Natural killer cell (primary cell): ENCODE measurements around the gene SNX24. TPM values are rescaled to one million over a fixed set of nuclear protein-coding genes. Genes with fewer than 3 reads are reported as not detected.

ENCODE experiments used
- ATAC-seq, 3 donors: fragments of 150-1000 bp in 2 of 3; fragments of 200-7000 bp in 1 of 3; cut with Tn5 transposase; 1 replicate in 1 of 3; 2 replicates in 2 of 3; pipeline ENCODE4 v1.10.0; 2021; ENCODE audit warnings: mild to moderate bottlenecking in 2 of 3, moderate library complexity in 2 of 3
- DNase-seq, 2 donors: peaks; one replicate each; pipeline versions ENCODE4 v3.0.0 to v3.0.0-alpha.2; 2013 to 2021; ENCODE audit warnings: mixed read lengths in 1 of 2
- H3K27ac ChIP-seq: one replicate; pipeline ENCODE4 v1.5.1; 2013; ENCODE audit warnings: mild to moderate bottlenecking, low read length
- H3K27me3 ChIP-seq: one replicate; pipeline ENCODE4 v1.6.1; 2013; ENCODE audit warnings: low read length; ENCODE audit not compliant: control insufficient read depth, insufficient read depth
- H3K36me3 ChIP-seq: one replicate; pipeline ENCODE4 v1.6.1; 2013; ENCODE audit warnings: low read length; ENCODE audit not compliant: control insufficient read depth, insufficient read depth
- H3K4me1 ChIP-seq: one replicate; pipeline ENCODE4 v1.6.1; 2013; ENCODE audit warnings: low read length; ENCODE audit not compliant: control insufficient read depth, insufficient read depth
- H3K4me3 ChIP-seq: one replicate; pipeline ENCODE4 v1.5.1; 2013; ENCODE audit warnings: low read length
- H3K9me3 ChIP-seq: one replicate; pipeline ENCODE4 v1.6.1; 2013; ENCODE audit warnings: low read length; ENCODE audit not compliant: control insufficient read depth, insufficient read depth
- H3K27ac Mint-ChIP-seq, 2 donors: one replicate each; pipeline ENCODE4 v1.8.0; 2022; ENCODE audit warnings: mild to moderate bottlenecking in 2 of 2, mixed read lengths in 2 of 2, moderate library complexity in 1 of 2
- H3K27me3 Mint-ChIP-seq, 2 donors: one replicate each; pipeline ENCODE4 v1.8.0; 2022; ENCODE audit warnings: low read depth in 2 of 2, mixed read lengths in 2 of 2
- H3K36me3 Mint-ChIP-seq: one replicate; pipeline ENCODE4 v1.8.0; 2022; ENCODE audit warnings: mixed read lengths
- H3K4me1 Mint-ChIP-seq, 2 donors: one replicate each; pipeline ENCODE4 v1.8.0; 2022; ENCODE audit warnings: mixed read lengths in 2 of 2
- H3K4me3 Mint-ChIP-seq: one replicate; pipeline ENCODE4 v1.8.0; 2022; ENCODE audit warnings: mild to moderate bottlenecking, moderate library complexity, mixed read lengths
- H3K9me3 Mint-ChIP-seq, 2 donors: one replicate each; pipeline ENCODE4 v1.8.0; 2022; ENCODE audit warnings: mixed read lengths in 2 of 2
- CTCF ChIP-seq: fragments of 200-600 bp; IDR thresholded peaks from one replicate; pipeline ENCODE4 v1.8.0; 2022; ENCODE audit warnings: antibody characterized with exemption
- WGBS: methylation state at CpG from one replicate; pipeline ENCODE4 v1.1.7; 2013; ENCODE audit warnings: missing lambda C conversion rate; ENCODE audit not compliant: insufficient coverage; 5-methylcytosine and 5-hydroxymethylcytosine counted together
- intact Hi-C: fragments of 100-400 bp; cut with micrococcal nuclease; formaldehyde crosslinking; loops from one replicate; pipeline ENCODE4 v1.14.2; 2022
- total RNA-seq, 4 donors: library from RNA; stranded (reverse); fragments of 120-200 nt in 1 of 4; gene quantifications; one replicate each; pipeline versions ENCODE4 v1.2.3 to v1.2.4, GENCODE V29; 2013 to 2022

Gene SNX24
- total RNA-seq, 3 donors from 2014 or later (not counting 1 experiment from before 2014, with no cell fraction given) = 3.6 to 5.2 (median 3.7) TPM

DNA sequence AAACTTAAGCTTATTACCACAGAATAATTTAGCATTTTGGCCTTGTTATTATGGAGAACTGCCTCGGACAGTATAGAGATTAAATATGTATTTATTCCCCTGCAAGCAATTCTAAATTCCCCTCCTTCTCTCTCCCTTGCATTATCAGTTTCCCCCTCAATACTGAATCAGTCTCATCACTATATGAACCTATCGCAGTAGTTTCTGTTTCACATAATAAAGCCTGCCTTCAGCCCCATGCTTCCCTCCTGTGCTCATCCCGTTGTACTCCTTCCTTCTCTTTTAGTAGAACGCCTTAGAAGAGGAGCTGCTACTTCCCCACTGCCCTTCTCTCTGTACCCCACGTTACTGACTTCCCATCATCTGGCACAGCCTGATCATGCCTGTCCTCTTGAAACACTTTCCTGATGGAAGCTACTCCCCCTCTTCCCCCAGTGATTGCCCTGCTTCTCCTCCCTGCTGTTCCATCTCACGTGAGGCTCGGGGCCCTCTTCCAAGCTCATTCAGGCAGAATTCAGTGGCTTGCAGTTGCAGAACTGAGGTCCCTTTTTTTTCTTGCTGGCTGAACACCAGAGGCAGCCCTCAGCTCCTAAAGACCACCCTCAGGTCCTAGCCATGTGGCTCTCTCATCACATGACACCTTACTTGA, 97.8 kb downstream of the SNX24 start:
- Histone ChIP-seq H3K27me3 (no peaks in the 10 kb centered on the region), H3K27ac (no peak overlapping the region), H3K36me3 (no peaks in the 10 kb centered on the region), H3K4me1 (no peaks in the 10 kb centered on the region), H3K9me3 (no peaks in the 10 kb centered on the region), H3K4me3 (no peak overlapping the region)
- Mint-ChIP-seq H3K9me3 (no peaks in the 10 kb centered on the region), H3K4me3 (no peak overlapping the region), H3K4me1 (peaks cover 4 to 7% of the 10 kb centered on the region in 2 donors), H3K36me3 (no peaks in the 10 kb centered on the region), H3K27ac (no peak overlapping the region), H3K27me3 (no peaks in the 10 kb centered on the region)
- intact Hi-C loops = no loop called here
- ATAC-seq (no peak), DNase-seq (no peak)
- WGBS = 69% methylated on average over 5 of the region's 7 CpGs
- no peak for TF ChIP-seq CTCF

GRCh38 chr5:122944051-122944450, 98.6 kb downstream of the SNX24 start:
- Mint-ChIP-seq H3K27me3 (no peaks in the 10 kb centered on the region), H3K4me1 (peaks cover 4 to 7% of the 10 kb centered on the region in 2 donors), H3K36me3 (no peaks in the 10 kb centered on the region), H3K4me3 (no peak overlapping the region), H3K27ac (no peak overlapping the region), H3K9me3 (no peaks in the 10 kb centered on the region)
- WGBS = 100% methylated on average over 1 of the region's 1 CpG
- intact Hi-C loops = no loop called here
- H3K36me3 ChIP-seq = no peaks in the 10 kb centered on the region
- no peaks in the 10 kb centered on the region for H3K9me3 ChIP-seq
- DNase-seq = no peak
- H3K4me1 ChIP-seq = no peaks in the 10 kb centered on the region
- no peak for TF ChIP-seq CTCF
- no peak for ATAC-seq
- H3K4me3 ChIP-seq = no peak overlapping the region
- H3K27me3 ChIP-seq = no peaks in the 10 kb centered on the region
- H3K27ac ChIP-seq = no peak overlapping the region

DNA sequence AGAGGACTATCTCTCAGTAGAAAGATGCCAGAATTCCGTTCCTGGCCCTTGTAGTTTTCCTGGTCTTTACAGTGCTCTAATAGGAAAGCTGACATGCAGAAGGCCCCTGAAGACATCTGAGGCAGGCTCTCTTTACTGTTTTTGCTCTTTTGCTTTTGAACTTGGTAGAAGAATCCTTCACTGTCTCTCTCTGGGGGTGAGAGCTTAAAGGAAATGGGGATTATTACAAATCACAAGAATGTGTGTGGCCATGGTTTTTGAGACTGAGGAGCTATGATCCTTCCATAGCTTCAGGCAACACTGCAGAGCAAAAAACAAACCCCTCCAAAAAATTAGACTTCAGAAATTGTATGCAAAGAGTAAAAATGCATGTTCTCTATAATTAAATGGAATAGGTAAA, 102.0 kb downstream of the SNX24 start:
- Mint-ChIP-seq H3K27me3 (no peaks in the 10 kb centered on the region), H3K4me3 (no peak overlapping the region), H3K4me1 (peaks cover 4 to 7% of the 10 kb centered on the region in 2 donors), H3K27ac (no peak overlapping the region), H3K9me3 (no peaks in the 10 kb centered on the region), H3K36me3 (no peaks in the 10 kb centered on the region)
- DNase-seq (no peak), ATAC-seq (no peak)
- WGBS = 96% methylated on average over 1 of the region's 1 CpG
- intact Hi-C loops = no loop called here
- Histone ChIP-seq H3K9me3 (no peaks in the 10 kb centered on the region), H3K4me1 (no peaks in the 10 kb centered on the region), H3K36me3 (no peaks in the 10 kb centered on the region), H3K27me3 (no peaks in the 10 kb centered on the region), H3K4me3 (no peak overlapping the region), H3K27ac (no peak overlapping the region)
- TF ChIP-seq CTCF = no peak

DNA sequence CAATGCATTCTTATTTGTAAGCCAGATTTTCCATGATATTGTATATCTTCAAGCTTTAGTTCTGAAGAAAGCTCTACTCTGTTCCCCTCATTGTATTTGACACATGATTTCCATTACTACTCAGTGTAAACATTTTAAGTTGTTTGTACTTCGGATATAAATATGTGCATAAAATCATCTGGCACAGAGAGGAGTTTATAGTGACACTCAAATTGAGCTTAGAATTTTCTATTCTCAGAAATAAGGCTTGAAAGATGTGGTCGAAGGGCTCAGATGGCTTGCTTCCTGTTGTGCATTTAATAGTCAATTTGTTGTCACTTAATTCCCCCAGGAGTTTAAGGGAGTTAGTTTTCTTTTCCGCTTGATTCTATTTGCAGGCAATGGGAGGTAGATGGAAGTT, 102.4 kb downstream of the SNX24 start:
- no peak for TF ChIP-seq CTCF
- H3K4me1 ChIP-seq = no peaks in the 10 kb centered on the region
- DNase-seq (no peak), ATAC-seq (no peak)
- intact Hi-C loops = no loop called here
- H3K27me3 ChIP-seq = no peaks in the 10 kb centered on the region
- Mint-ChIP-seq H3K9me3 (no peaks in the 10 kb centered on the region), H3K27me3 (no peaks in the 10 kb centered on the region), H3K4me3 (no peak overlapping the region), H3K27ac (no peak overlapping the region), H3K4me1 (peaks cover 4 to 7% of the 10 kb centered on the region in 2 donors), H3K36me3 (no peaks in the 10 kb centered on the region)
- no peak overlapping the region for H3K4me3 ChIP-seq
- H3K27ac ChIP-seq = no peak overlapping the region
- WGBS = 19% methylated on average over 2 of the region's 3 CpGs
- H3K36me3 ChIP-seq = no peaks in the 10 kb centered on the region
- no peaks in the 10 kb centered on the region for H3K9me3 ChIP-seq
